Lower leg skin (tissue), 3 donors: ENCODE measurements around the gene TNFRSF1B.

ENCODE experiments used
- POLR2A ChIP-seq, 2 donors: fragments of 450-650 bp; IDR thresholded peaks; one replicate each; pipeline ENCODE4 v1.6.1; 2016 to 2017; ENCODE audit warnings: antibody characterized with exemption in 2 of 2, mild to moderate bottlenecking in 1 of 2, moderate library complexity in 1 of 2
- TF ChIP-seq, protein P1 (sequence below), 3 donors: fragments of 450-650 bp; IDR thresholded peaks; one replicate each; pipeline ENCODE4 v1.5.1; 2016; ENCODE audit warnings: antibody characterized with exemption in 3 of 3, mild to moderate bottlenecking in 3 of 3, moderate library complexity in 2 of 3

DNA sequence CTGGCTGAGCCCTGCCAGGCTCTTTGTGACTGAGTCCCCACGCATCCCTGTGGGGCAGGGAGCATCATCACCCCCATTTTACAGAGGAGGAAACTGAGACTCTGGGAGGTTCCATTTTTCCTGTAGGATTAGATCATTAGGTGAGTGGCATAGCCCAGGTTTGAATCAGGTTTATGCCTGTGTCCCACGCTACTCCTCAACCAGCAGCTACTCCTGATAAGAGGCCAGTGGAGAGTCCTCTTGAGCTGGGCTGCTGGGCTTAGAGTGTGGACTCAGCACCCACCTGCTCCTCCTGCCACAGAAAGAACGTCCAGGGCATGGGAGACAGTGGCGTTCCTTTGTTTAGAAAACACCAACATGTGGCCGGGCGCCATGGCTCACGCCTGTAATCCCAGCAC is 30.7 kb downstream of the TNFRSF1B start:
- no peak for TF ChIP-seq POLR2A (IDR thresholded peaks at IDR 0.05)
- TF ChIP-seq, protein P1, sequence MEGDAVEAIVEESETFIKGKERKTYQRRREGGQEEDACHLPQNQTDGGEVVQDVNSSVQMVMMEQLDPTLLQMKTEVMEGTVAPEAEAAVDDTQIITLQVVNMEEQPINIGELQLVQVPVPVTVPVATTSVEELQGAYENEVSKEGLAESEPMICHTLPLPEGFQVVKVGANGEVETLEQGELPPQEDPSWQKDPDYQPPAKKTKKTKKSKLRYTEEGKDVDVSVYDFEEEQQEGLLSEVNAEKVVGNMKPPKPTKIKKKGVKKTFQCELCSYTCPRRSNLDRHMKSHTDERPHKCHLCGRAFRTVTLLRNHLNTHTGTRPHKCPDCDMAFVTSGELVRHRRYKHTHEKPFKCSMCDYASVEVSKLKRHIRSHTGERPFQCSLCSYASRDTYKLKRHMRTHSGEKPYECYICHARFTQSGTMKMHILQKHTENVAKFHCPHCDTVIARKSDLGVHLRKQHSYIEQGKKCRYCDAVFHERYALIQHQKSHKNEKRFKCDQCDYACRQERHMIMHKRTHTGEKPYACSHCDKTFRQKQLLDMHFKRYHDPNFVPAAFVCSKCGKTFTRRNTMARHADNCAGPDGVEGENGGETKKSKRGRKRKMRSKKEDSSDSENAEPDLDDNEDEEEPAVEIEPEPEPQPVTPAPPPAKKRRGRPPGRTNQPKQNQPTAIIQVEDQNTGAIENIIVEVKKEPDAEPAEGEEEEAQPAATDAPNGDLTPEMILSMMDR (IDR thresholded peaks at IDR 0.05) = no peak
